ENCODE data around the gene CHN2.

The CHN2 gene

DNA sequence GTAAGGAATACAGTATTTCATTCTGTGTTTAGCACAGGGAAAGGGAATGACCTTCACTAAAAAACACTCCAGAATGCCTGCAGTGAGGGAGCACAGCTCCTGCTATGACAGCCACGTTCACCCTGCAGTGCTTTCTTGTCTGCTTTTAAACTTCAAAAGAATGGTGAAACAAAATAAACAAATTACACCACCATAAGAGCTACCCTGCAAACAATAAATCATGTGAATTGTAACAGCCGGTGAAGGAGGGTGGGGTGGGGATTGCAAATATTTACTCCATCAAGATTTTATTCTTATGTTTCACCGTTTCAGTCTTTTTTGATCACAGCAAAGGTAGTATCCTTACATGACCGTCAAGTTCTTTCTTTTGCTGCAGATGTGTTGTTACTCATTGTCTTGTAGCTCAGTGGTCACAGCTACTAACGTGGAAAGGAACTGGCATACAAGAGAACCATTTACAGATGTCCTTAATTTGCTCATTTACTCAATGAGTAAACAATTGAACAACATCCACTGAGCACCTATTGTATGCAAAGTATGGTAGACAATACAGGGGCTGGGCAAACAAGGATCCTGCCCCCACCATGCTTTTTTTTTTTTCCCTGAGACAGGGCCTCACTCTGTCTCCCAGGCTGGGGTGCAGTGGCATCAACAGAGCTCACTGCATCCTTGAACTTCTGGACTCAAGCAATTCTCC is 4.1 kb upstream of the CHN2 start:
- DNase-seq (ENCODE audit: insufficient read length): no peak
- no peak for FAIRE-seq
- no peak for TF ChIP-seq TAF1 (IDR thresholded peaks at IDR 0.05; ENCODE audit: borderline replicate concordance, low read depth, low read length)

- no peak for FAIRE-seq
- no peak for TF ChIP-seq POLR2AphosphoS5 (IDR thresholded peaks at IDR 0.05; ENCODE audit: low read depth, low read length)
- DNase-seq (ENCODE audit: insufficient read length): no peak
Observed at GRCh38 chr7:29192323-29192722, 2.3 kb upstream of the CHN2 start.

GRCh38 chr7:29192811-29193210 is 1.8 kb upstream of the CHN2 start:
- DNase-seq (ENCODE audit: insufficient read length) (no peak), FAIRE-seq (no peak)
- TF ChIP-seq POLR2A (IDR thresholded peaks at IDR 0.05; ENCODE audit: low read depth, low read length): no peak
- no peak for TF ChIP-seq TAF1 (IDR thresholded peaks at IDR 0.05; ENCODE audit: borderline replicate concordance, low read depth, low read length)
- no peak for TF ChIP-seq POLR2AphosphoS5 (IDR thresholded peaks at IDR 0.05; ENCODE audit: low read depth, low read length)

DNA sequence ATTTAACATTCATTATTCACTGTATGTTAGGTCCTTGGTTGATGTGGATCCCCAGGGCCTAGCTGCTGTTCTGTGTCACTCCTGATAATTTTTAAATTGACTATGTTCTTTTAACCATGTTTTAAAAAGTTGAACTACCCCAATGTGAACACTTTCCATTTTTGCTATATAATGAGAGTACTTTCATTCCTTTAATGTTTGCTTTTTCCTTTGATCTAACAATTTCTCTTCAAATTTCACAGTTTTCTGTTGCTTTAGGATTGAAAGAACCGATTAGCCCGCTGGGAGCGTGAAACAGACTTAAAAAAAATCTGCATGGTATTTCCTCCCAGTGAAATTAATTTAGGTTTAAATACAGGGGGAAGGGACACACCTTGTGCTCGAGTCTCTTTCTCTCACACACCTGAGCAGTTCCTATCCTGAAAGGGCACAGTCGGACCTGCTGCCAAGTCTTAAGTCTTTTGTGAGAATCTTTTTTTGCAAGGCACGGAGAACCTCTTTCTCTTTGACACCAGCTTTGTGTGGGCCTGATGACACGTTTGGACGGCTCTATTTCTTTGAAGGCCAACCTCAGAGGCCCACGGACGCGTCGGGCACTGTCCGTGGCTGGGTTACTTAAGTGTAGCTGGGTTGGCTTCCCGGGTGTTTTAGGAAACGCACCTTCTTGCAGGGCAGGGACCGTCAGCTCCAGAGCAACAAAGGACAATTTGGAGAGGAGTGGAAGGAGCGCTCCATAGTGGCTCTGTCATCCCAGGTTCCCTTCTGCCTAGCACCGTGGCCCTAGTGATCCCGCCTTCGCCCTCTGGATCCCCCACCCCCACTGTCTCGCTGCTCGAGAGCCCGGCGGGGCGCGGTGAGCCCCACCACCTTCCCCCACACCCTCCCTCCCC is 1.0 kb upstream of the CHN2 start:
- TF ChIP-seq POLR2AphosphoS5 (IDR thresholded peaks at IDR 0.05; ENCODE audit: low read depth, low read length) (no peak), TAF1 (IDR thresholded peaks at IDR 0.05; ENCODE audit: borderline replicate concordance, low read depth, low read length) (no peak), POLR2A (IDR thresholded peaks at IDR 0.05; ENCODE audit: low read depth, low read length) (no peak)
- DNase-seq (ENCODE audit: insufficient read length) (no peak), FAIRE-seq (no peak)

DNA sequence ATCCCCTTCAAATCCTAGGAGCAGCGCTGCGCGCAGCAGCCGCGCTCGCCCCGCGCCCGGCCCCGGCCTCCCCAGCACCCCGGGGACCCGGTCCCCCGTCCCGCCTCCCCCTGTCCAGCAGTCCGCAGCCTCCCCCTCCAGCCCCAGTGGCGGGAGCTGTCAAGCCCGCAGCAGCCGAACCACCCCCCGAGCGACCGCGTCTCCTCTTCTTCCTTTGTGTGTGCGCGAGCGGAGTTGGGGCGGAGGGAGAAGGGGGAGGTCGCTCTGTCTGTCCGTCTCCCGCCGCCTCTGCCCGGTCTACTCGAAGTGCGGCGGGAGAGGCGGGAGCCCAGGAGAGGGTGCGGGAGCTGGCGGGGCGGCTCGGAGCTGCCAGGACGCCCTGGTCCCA is 375 bp upstream of the CHN2 start:
- no peak for FAIRE-seq
- no peak for DNase-seq (ENCODE audit: insufficient read length)
- TF ChIP-seq TAF1 (IDR thresholded peaks at IDR 0.05; ENCODE audit: borderline replicate concordance, low read depth, low read length): no peak
- no peak for TF ChIP-seq POLR2A (IDR thresholded peaks at IDR 0.05; ENCODE audit: low read depth, low read length)
- TF ChIP-seq POLR2AphosphoS5 (IDR thresholded peaks at IDR 0.05; ENCODE audit: low read depth, low read length): no peak

GRCh38 chr7:29196191-29196590 is 1.6 kb downstream of the CHN2 start:
- no peak for TF ChIP-seq POLR2A (IDR thresholded peaks at IDR 0.05; ENCODE audit: low read depth, low read length)
- TF ChIP-seq TAF1 (IDR thresholded peaks at IDR 0.05; ENCODE audit: borderline replicate concordance, low read depth, low read length): no peak
- DNase-seq (ENCODE audit: insufficient read length) (no peak), FAIRE-seq (no peak)

DNA sequence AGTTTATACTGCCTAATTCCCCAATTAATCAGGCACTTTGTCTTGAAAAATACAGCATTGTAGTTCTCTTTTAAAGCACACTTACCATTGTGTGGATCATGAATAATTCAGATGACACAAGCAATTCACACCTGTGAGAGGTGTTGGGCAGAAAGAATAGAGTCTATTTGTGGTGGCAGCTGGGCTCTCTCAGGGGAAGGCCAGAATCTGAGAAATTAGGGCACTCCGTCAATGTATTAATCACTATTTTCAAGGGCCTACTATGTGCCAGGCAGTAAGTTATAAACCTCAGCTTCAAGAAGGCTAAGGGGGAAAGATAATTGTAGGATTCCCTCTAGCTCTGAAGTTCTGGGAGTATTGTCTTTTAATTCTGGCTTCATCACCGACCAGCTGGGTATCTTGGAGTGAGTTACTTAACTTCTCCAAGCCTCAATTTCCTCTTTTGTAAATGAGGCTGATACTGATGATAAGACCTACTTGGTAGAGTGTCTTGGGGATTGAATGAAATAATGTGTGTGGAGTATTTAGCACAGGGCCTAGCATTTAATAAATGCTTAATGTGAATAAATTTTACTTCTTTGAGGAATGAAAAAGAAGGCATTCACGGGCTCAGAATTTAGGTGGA is 2.5 kb downstream of the CHN2 start:
- DNase-seq (ENCODE audit: insufficient read length): no peak
- FAIRE-seq: no peak
- no peak for TF ChIP-seq TAF1 (IDR thresholded peaks at IDR 0.05; ENCODE audit: borderline replicate concordance, low read depth, low read length)
- TF ChIP-seq POLR2A (IDR thresholded peaks at IDR 0.05; ENCODE audit: low read depth, low read length): no peak
- no peak for TF ChIP-seq POLR2AphosphoS5 (IDR thresholded peaks at IDR 0.05; ENCODE audit: low read depth, low read length)

DNA sequence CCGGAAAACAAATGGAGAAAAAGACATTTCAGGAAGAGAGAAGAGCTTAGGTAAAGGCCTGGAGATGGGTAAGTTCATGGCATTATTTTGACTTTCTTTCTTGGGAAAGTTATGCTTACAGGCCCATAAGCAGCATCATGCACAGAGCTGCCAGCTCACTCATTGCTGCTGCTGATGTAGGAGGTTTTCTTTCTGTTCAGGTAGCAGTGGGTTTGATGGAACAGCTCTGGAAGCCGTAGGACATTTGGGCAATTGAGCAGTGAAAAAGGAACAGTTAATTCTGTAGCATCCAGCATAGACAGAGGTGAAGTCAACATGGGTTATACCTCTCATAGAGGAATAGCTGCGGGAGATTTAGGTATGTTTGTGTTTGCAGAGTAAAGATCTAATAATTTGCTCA is 3.3 kb downstream of the CHN2 start:
- no peak for FAIRE-seq

GRCh38 chr7:29199776-29200175 is 5.2 kb downstream of the CHN2 start:
- TF ChIP-seq POLR2A (IDR thresholded peaks at IDR 0.05; ENCODE audit: low read depth, low read length): no peak
- DNase-seq (ENCODE audit: insufficient read length) (no peak), FAIRE-seq (no peak)

More for the DNA sequence above, 3.3 kb downstream of the CHN2 start:
- DNase-seq (ENCODE audit: insufficient read length): no peak
- TF ChIP-seq POLR2A (IDR thresholded peaks at IDR 0.05; ENCODE audit: low read depth, low read length) (no peak), TAF1 (IDR thresholded peaks at IDR 0.05; ENCODE audit: borderline replicate concordance, low read depth, low read length) (no peak), POLR2AphosphoS5 (IDR thresholded peaks at IDR 0.05; ENCODE audit: low read depth, low read length) (no peak)

GRCh38 chr7:29202651-29203069 is 8.1 kb downstream of the CHN2 start:
- DNase-seq (ENCODE audit: insufficient read length) (no peak), FAIRE-seq (no peak)
- TF ChIP-seq TAF1 (IDR thresholded peaks at IDR 0.05; ENCODE audit: borderline replicate concordance, low read depth, low read length) (no peak), POLR2A (IDR thresholded peaks at IDR 0.05; ENCODE audit: low read depth, low read length) (no peak), POLR2AphosphoS5 (IDR thresholded peaks at IDR 0.05; ENCODE audit: low read depth, low read length) (no peak)

DNA sequence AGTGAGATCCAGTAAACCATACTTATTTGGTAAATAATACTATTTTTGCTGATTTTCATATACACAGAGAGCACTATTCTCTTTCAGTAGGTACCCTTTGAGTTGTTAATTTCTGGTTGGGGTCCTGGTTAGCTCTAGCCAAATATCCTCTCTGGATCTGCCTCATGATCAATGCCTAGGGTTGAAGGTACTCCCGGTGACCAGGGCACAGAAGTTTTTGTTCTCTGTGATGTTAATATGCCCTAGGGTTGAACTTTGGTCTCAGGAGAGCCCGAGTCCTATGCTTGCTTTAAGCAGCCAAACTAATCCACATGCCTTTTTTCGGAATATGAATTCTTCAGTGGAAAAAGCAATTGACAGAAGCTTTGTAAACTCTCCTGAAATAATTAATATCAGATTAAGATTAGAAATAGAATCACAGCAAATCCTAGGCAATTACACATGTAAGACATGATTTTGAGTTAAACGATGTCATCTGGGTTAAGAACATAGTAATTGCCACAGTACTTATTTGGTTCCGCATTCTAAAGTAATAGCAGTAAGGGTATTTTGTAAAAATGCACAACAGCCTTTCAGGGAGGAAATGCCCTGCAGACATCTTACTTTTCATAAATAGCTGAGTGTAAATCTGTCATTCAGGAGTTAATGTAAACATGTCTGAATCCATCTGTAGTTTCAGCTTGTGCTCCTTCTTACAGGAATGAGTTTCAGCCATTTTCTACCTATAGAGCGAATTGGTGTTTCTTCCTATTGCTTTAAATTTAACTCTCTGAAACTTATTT is 10.1 kb downstream of the CHN2 start:
- FAIRE-seq (no peak), DNase-seq (ENCODE audit: insufficient read length) (no peak)
- TF ChIP-seq POLR2A (IDR thresholded peaks at IDR 0.05; ENCODE audit: low read depth, low read length) (no peak), TAF1 (IDR thresholded peaks at IDR 0.05; ENCODE audit: borderline replicate concordance, low read depth, low read length) (no peak)

Data from GM12892 (cell line).